Testis (tissue), 3 donors: ENCODE data around the gene TERT. TPM values are rescaled to one million over a fixed set of nuclear protein-coding genes. Genes with fewer than 3 reads are reported as not detected.
"Not testable (repeated sequence)": the region's sequence is repeated elsewhere in the genome, so short reads cannot be mapped to it uniquely, and the experiment has no call there.

Source experiments
- DNase-seq: peaks from one replicate; pipeline ENCODE4 v3.0.0-alpha.2; 2019
- H3K27ac ChIP-seq, 2 donors: fragments of 200-600 bp; sonication (generic); one replicate each; pipeline ENCODE4 v1.5.1; 2019
- H3K27me3 ChIP-seq: fragments of 200-600 bp; sonication (generic); one replicate; pipeline ENCODE4 v1.5.1; 2019
- H3K36me3 ChIP-seq: fragments of 200-600 bp; sonication (generic); one replicate; pipeline ENCODE4 v1.5.1; 2017; ENCODE audit warnings: low read depth; ENCODE audit errors: missing control alignments
- H3K4me1 ChIP-seq: fragments of 200-600 bp; sonication (generic); one replicate; pipeline ENCODE4 v1.5.1; 2019
- H3K4me3 ChIP-seq, 2 donors: fragments of 200-600 bp; sonication (generic); one replicate each; pipeline ENCODE4 v1.5.1; 2017 to 2019
- H3K9me3 ChIP-seq: fragments of 200-600 bp; sonication (generic); one replicate; pipeline ENCODE4 v1.5.1; 2017
- POLR2A ChIP-seq: fragments of 450-650 bp; IDR thresholded peaks from one replicate; pipeline ENCODE4 v1.6.1; 2017; ENCODE audit warnings: antibody characterized with exemption, mild to moderate bottlenecking, moderate library complexity
- WGBS, 2 donors: methylation state at CpG; one replicate each; pipeline ENCODE4 v1.1.5; 2018; 5-methylcytosine and 5-hydroxymethylcytosine counted together
- intact Hi-C: fragments of 100-400 bp; cut with DNase I; formaldehyde crosslinking; loops from one replicate; pipeline ENCODE4 v1.15.1; 2023; ENCODE audit warnings: low total_unique reads
- polyA plus RNA-seq: library from polyadenylated mRNA; stranded (reverse); fragments of 350-450 nt; fragmentation: Illumina TruSeq; extraction: RNeasy Lipid Tissue Mini Kit (QIAGEN cat#74804); gene quantifications from one replicate; pipeline ENCODE4 v1.2.3, GENCODE V29; 2014; ENCODE audit warnings: low read depth, low replicate concordance; ENCODE audit not compliant: insufficient read depth
- total RNA-seq, 2 donors: library from RNA; depleted of rRNA; stranded (reverse); fragments of >200 nt; gene quantifications; one replicate each; pipeline ENCODE4 v1.2.3, GENCODE V29; 2016
- TF ChIP-seq, protein P1 (sequence below), 3 experiments: fragments of 450-650 bp in 2 of 3; fragments of 200-600 bp in 1 of 3; sonication (generic) in 1 of 3; IDR thresholded peaks; one replicate each; pipeline ENCODE4 v1.5.1; 2016 to 2019; ENCODE audit warnings: antibody characterized with exemption in 3 of 3, mild to moderate bottlenecking in 2 of 3, moderate library complexity in 1 of 3

TERT gene
- total and polyA plus RNA-seq, 3 donors from 2014 or later, result 2.1 to 5.5 (median 4.4) TPM

DNA sequence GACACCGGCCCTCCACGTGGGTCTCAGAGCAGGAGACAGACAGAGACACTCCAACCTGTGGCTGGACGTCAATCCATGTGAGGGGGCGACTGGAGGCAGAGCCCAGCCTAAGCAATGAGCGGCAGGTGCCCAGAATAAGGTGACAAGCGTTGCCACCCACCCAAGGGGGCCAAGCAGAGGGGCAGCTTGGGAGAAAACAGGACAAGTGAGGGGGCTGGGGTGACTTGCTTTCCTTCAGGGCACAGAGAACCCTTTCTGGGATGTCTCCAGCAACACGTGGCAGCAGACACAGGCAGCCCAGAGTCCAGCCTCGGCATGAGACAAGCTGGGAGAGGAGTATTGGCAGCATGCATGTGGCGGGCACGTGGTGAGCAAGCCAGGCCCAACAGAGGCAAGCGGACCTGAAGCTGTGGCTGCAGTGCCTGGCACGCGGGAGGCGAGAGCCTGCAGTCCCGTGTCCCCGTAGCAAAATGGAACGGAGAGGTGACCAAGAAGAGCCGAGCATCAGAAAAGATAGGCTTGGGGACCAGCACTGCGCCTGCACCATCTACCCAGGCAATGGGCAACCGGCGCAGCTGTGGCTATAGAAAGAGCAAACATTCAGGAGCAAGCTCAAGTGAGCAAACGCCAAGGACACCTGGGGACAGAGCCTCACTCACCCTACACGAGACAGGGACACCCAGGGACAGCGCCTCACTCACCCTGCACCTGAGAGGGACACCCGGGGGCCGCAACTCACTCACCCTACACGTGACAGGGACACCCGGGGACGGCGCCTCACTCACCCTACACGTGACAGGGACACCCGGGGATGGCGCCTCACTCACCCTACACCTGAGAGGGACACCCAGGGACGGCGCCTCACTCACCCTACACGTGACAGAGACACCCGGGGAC, 6.2 kb downstream of the TERT start:
- 91 to 94% methylated on average over 28 to 37 of the region's 37 CpGs for WGBS, 2 donors
- no peak for DNase-seq
- Histone ChIP-seq H3K4me3 (no peak overlapping the region), H3K27me3 (no peaks in the 10 kb centered on the region), H3K27ac (no peak overlapping the region), H3K9me3 (no peaks in the 10 kb centered on the region), H3K36me3 (no peaks in the 10 kb centered on the region), H3K4me1 (no peaks in the 10 kb centered on the region)
- TF ChIP-seq POLR2A, result no peak
- TF ChIP-seq, protein P1, sequence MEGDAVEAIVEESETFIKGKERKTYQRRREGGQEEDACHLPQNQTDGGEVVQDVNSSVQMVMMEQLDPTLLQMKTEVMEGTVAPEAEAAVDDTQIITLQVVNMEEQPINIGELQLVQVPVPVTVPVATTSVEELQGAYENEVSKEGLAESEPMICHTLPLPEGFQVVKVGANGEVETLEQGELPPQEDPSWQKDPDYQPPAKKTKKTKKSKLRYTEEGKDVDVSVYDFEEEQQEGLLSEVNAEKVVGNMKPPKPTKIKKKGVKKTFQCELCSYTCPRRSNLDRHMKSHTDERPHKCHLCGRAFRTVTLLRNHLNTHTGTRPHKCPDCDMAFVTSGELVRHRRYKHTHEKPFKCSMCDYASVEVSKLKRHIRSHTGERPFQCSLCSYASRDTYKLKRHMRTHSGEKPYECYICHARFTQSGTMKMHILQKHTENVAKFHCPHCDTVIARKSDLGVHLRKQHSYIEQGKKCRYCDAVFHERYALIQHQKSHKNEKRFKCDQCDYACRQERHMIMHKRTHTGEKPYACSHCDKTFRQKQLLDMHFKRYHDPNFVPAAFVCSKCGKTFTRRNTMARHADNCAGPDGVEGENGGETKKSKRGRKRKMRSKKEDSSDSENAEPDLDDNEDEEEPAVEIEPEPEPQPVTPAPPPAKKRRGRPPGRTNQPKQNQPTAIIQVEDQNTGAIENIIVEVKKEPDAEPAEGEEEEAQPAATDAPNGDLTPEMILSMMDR (IDR thresholded peaks at IDR 0.05), result no peak
- intact Hi-C loops, result no loop called here

DNA sequence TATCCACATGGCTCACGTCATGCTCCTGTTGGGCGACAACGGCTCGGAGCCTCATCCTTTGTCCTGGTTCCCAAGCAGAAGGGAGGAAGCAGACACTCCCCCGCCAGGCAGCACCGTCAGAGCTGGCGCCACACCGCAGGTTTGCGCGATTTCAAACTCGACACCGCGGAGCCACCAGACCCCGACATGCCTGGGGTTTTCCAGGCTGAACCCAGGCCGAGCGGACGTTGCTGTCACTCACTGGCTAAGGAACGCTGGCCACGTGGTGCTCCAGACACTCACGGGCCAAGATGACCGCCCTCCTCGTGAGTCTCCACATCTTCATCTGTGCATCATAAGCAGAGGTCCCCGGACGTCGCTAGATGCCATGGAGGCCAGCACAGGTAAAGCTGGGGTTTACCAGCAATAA, 9.0 kb downstream of the TERT start:
- intact Hi-C loops, result no loop called here
- Histone ChIP-seq H3K27me3 (no peaks in the 10 kb centered on the region), H3K9me3 (no peaks in the 10 kb centered on the region), H3K36me3 (no peaks in the 10 kb centered on the region), H3K27ac (no peak overlapping the region), H3K4me1 (no peaks in the 10 kb centered on the region), H3K4me3 (no peak overlapping the region)
- DNase-seq, result no peak
- 92 to 93% methylated on average over 14 to 25 of the region's 25 CpGs for WGBS, 2 donors
- TF ChIP-seq POLR2A, result no peak
- TF ChIP-seq, protein P1 (IDR thresholded peaks at IDR 0.05), result no peak

DNA sequence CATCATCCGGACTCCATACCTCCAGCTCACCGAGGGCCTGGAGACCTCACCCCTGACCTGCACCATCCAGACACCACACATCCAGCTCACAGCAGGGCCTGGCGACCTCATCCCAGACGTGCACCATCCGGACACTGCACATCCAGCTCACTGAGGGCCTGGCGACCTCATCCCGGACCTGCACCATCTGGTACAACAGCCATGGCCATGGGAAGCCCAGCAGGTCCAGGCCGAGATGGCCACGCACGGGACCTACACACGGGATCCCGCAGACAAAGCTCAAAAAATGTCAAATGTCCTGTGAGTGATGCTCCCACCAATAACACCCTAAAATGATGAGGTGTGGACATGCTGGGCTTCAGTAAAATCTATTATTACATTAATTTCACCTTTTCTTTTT, 9.7 kb downstream of the TERT start:
- DNase-seq, result no peak
- intact Hi-C loops, result no loop called here
- TF ChIP-seq, protein P1 (IDR thresholded peaks at IDR 0.05), result no peak
- TF ChIP-seq POLR2A, result no peak

DNA sequence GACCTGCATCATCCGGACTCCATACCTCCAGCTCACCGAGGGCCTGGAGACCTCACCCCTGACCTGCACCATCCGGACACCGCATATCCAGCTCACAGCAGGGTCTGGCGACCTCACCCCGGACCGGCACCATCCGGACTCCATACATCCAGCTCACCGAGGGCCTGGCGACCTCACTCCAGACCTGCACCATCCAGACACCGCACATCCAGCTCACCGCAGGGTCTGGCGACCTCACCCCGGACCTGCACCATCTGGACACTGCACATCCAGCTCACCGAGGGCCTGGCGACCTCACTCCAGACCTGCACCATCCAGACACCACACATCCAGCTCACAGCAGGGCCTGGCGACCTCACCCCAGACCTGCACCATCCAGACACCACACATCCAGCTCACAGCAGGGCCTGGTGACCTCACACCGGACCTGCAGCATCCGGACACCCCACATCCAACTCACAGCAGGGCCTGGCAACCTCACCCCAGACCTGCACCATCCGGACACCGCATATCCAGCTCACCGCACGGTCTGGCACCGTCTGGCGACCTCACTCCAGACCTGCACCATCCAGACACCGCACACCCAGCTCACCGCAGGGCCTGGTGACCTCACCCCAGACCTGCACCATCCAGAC, 10.4 kb downstream of the TERT start:
- DNase-seq, H3K9me3 ChIP-seq, H3K4me1 ChIP-seq, H3K27ac ChIP-seq, H3K4me3 ChIP-seq, intact Hi-C loops, H3K27me3 ChIP-seq, H3K36me3 ChIP-seq: not testable (repeated sequence)
- 84 to 89% methylated on average over 24 to 26 of the region's 27 CpGs for WGBS, 2 donors

More for the DNA sequence above, 9.7 kb downstream of the TERT start:
- no peaks in the 10 kb centered on the region for H3K4me1 ChIP-seq
- 89 to 90% methylated on average over 11 to 12 of the region's 12 CpGs for WGBS, 2 donors
- no peak overlapping the region for H3K27ac ChIP-seq
- no peaks in the 10 kb centered on the region for H3K36me3 ChIP-seq
- H3K27me3 ChIP-seq, result no peaks in the 10 kb centered on the region
- H3K4me3 ChIP-seq, result no peak overlapping the region
- no peaks in the 10 kb centered on the region for H3K9me3 ChIP-seq

DNA sequence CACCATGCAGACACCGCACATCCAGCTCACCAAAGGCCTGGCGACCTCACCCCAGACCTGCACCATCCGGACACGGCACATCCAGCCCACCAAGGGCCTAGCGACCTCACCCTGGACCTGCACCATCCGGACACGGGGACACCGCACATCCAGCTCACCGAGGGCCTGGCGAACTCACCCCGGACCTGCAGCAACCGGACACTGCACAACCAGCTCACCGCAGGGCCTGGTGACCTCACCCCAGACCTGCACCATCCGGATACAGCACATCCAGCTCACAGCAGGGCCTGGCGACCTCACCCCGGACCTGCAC, 11.2 kb downstream of the TERT start:
- intact Hi-C loops, H3K36me3 ChIP-seq, H3K27ac ChIP-seq, H3K4me3 ChIP-seq, H3K27me3 ChIP-seq, DNase-seq, H3K9me3 ChIP-seq, H3K4me1 ChIP-seq: not testable (repeated sequence)
- 83 to 91% methylated on average over 1 to 16 of the region's 16 CpGs for WGBS, 2 donors

DNA sequence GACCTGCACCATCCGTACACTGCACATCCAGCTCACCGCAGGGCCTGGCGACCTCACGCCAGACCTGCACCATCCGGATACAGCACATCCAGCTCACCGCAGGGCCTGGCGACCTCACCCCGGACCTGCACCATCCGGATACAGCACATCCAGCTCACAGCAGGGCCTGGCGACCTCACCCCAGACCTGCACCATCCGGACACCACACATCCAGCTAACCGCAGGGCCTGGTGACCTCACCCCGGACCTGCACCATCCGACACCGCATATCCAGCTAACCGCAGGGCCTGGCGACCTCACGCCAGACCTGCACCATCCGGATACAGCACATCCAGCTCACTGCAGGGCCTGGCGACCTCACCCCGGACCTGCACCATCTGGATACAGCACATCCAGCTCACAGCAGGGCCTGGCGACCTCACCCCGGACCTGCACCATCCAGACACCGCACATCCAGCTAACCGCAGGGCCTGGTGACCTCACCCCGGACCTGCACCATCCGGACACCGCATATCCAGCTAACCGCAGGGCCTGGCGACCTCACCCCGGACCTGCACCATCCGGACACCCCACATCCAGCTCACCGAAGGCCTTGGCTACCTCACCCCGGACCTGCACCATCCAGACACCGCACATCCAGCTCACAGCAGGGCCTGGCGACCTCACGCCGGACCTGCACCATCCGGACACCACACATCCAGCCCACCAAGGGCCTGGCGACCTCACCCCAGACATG, 11.7 kb downstream of the TERT start:
- DNase-seq, H3K27me3 ChIP-seq, H3K27ac ChIP-seq, H3K4me3 ChIP-seq, H3K9me3 ChIP-seq, intact Hi-C loops, H3K36me3 ChIP-seq, H3K4me1 ChIP-seq: not testable (repeated sequence)
- WGBS, 2 donors, result 89 to 91% methylated on average over 38 to 40 of the region's 40 CpGs
